Karpas-422 (cell line): ENCODE results near the gene XRCC6. TPM values are rescaled to one million over a fixed set of nuclear protein-coding genes. Genes with fewer than 3 reads are reported as not detected.
"Not testable (repeated sequence)": the region's sequence is repeated elsewhere in the genome, so short reads cannot be mapped to it uniquely, and the experiment has no call there.

Experiments
- DNase-seq: peaks from one replicate; pipeline ENCODE4 v3.0.0-alpha.2; 2015
- H2AFZ ChIP-seq: fragments of 200-600 bp; sonication (generic); 2 replicates; pipeline ENCODE4 v1.6.1; 2014; ENCODE audit warnings: antibody characterized with exemption, low read length, mixed read lengths
- H3K27ac ChIP-seq: fragments of 200-600 bp; sonication (generic); 2 replicates; pipeline ENCODE4 v1.5.1; 2014; ENCODE audit warnings: mild to moderate bottlenecking, low read length, moderate library complexity
- H3K27me3 ChIP-seq: fragments of 200-600 bp; sonication (generic); 2 replicates; pipeline ENCODE4 v1.6.1; 2014; ENCODE audit warnings: low read length, mixed read lengths
- H3K36me3 ChIP-seq: fragments of 200-600 bp; sonication (generic); 2 replicates; pipeline ENCODE4 v1.6.1; 2014; ENCODE audit warnings: low read length, mixed read lengths; ENCODE audit not compliant: insufficient read depth
- H3K4me1 ChIP-seq: fragments of 200-600 bp; sonication (generic); 2 replicates; pipeline ENCODE4 v1.6.1; 2014; ENCODE audit warnings: mild to moderate bottlenecking, low read length, mixed read lengths
- H3K4me2 ChIP-seq: fragments of 200-600 bp; sonication (generic); 2 replicates; pipeline ENCODE4 v1.6.1; 2014; ENCODE audit warnings: low read length, low read depth, mild to moderate bottlenecking; ENCODE audit not compliant: poor library complexity, severe bottlenecking
- H3K4me3 ChIP-seq: fragments of 200-600 bp; sonication (generic); 2 replicates; pipeline ENCODE4 v1.5.1; 2014; ENCODE audit warnings: mild to moderate bottlenecking, antibody characterized with exemption, low read length, mixed read lengths
- H3K79me2 ChIP-seq: fragments of 200-600 bp; sonication (generic); 2 replicates; pipeline ENCODE4 v1.6.1; 2014; ENCODE audit warnings: mild to moderate bottlenecking, low read length, mixed read lengths
- H3K9ac ChIP-seq: fragments of 200-600 bp; sonication (generic); 2 replicates; pipeline ENCODE4 v1.6.0; 2014; ENCODE audit warnings: low read length
- H3K9me2 ChIP-seq: fragments of 200-600 bp; sonication (generic), shearing (Covaris generic); replicated peaks from 2 replicates; pipeline ENCODE4 v1.6.0; 2014; ENCODE audit warnings: mild to moderate bottlenecking, low read length, moderate library complexity; ENCODE audit not compliant: insufficient read depth
- H3K9me3 ChIP-seq: fragments of 300-700, 200-600 bp; sonication (generic); 2 replicates; pipeline ENCODE4 v1.6.1; 2014; ENCODE audit warnings: low read length, mixed read lengths
- H4K20me1 ChIP-seq: fragments of 200-600 bp; sonication (generic); 2 replicates; pipeline ENCODE4 v1.6.1; 2014; ENCODE audit warnings: mild to moderate bottlenecking, antibody characterized with exemption, low read length, low read depth; ENCODE audit not compliant: insufficient read depth
- total RNA-seq: library from RNA; depleted of rRNA; stranded (reverse); fragments of >200 nt; shearing (Covaris generic); gene quantifications from 2 replicates; pipeline ENCODE4 v1.2.3, GENCODE V29; 2014; ENCODE audit warnings: low replicate concordance

XRCC6 gene
- total RNA-seq, 1 experiment from 2014 or later = 173 TPM

DNA sequence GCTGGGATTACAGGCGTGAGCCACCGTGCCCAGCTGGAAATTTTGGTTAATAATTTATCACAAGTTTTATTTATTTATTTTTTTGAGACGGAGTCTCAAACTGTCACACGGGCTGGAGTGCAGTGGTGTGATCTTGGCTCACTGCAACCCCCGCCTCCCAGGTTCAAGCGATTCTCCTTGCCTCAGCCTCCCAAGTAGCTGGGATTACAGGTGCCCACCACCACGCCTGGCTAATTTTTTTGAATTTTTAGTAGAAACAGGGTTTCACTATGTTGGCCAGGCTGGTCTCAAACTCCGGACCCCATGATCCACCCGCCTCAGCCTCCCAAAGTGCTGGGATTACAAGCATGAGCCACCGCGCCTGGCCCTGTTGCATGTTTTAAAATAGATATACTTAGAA, 65.8 kb downstream of the XRCC6 start:
- peak overlapping the region; percentile 79 for H3K27ac ChIP-seq
- peak overlapping the region; percentile 78 for H3K4me2 ChIP-seq
- H3K9ac ChIP-seq = peak overlapping the region; percentile 95
- H4K20me1 ChIP-seq = peaks cover 23% of the 10 kb centered on the region
- H3K36me3 ChIP-seq, H3K9me2 ChIP-seq, H3K27me3 ChIP-seq, H2AFZ ChIP-seq, H3K9me3 ChIP-seq, DNase-seq: not testable (repeated sequence)
- peaks cover 71% of the 10 kb centered on the region for H3K79me2 ChIP-seq
- H3K4me1 ChIP-seq = peaks cover 40% of the 10 kb centered on the region
- H3K4me3 ChIP-seq = peak overlapping the region; percentile 96

DNA sequence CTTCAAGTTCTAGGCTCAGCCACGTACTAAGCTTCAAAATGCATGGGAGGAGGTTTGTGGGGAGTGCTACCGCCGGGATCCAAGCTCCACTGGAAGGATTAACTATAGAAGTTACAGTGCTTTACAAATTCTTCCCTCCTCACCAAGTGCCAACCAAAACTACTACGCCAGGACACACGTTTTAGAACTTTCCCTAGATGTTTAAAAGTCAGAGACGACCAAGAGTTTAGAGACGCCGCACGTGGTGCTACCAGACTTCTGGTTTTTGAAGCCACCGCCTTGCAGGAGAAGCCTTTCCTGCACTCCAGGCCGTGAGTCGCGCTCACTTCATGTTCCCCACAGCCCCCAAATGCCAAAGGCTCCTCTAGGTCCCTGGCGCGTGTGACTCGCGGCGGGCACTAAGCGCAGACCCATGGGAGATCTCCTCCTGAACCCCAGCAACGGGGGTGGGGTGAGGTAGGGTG, 66.8 kb downstream of the XRCC6 start:
- Histone ChIP-seq H3K27me3 (no peaks in the 10 kb centered on the region), H3K4me3 (peak overlapping the region; percentile 96), H4K20me1 (peaks cover 18% of the 10 kb centered on the region), H3K9me2 (no peaks in the 10 kb centered on the region), H3K4me1 (peaks cover 39% of the 10 kb centered on the region), H3K9me3 (no peaks in the 10 kb centered on the region), H3K36me3 (no peaks in the 10 kb centered on the region), H3K27ac (peak overlapping the region; percentile 79), H3K4me2 (peak overlapping the region; percentile 78), H3K79me2 (peaks cover 61% of the 10 kb centered on the region), H3K9ac (peak overlapping the region; percentile 95), H2AFZ (no peak overlapping the region)
- peak; percentile 80 for DNase-seq

- Histone ChIP-seq H3K4me1 (peaks cover 33% of the 10 kb centered on the region), H4K20me1 (peaks cover 11% of the 10 kb centered on the region), H3K27ac (peak within 1 kb of the TSS; percentile 79), H3K79me2 (peaks cover 54% of the 10 kb centered on the region), H3K9me3 (no peaks in the 10 kb centered on the region), H3K4me3 (peak within 1 kb of the TSS; percentile 96), H3K36me3 (no peaks in the 10 kb centered on the region), H3K27me3 (no peaks in the 10 kb centered on the region), H3K9me2 (no peaks in the 10 kb centered on the region), H3K9ac (peak within 1 kb of the TSS; percentile 95), H2AFZ (peak within 1 kb of the TSS; percentile 29; the same call in 1 of the 2 replicates), H3K4me2 (peak within 1 kb of the TSS; percentile 78)
- DNase-seq = peak; percentile 97
These were observed 67.5 kb downstream of the XRCC6 start, which contains the start of gene SNU13 for GRCh38 chr22:41688365-41689211. Gene SNU13, minus strand, starts transcription at chr22:41688867. Its CDS starts 71 bp downstream, at chr22:41688796.

DNA sequence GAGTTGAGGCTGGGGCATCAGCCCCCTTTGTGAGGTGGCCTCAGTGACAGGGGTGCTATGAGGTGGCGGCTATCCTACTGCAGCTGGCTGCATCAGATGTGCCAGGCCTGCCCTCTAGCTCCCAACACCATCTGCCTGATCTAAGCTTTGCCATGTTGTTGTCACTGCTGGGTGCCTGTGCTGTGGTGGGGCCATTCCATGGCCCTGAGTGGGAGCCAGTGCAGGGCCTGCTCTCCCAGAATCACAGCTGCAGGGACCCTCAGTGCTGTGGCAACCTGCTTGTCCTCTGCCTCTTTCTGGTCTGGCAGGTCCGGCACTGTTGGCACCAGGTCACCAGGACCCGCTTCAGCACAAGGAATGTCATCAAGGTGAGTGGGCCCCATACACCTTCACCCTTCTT, 69.4 kb downstream of the XRCC6 start:
- no peak for DNase-seq
- no peaks in the 10 kb centered on the region for H3K9me2 ChIP-seq
- H3K9me3 ChIP-seq = no peaks in the 10 kb centered on the region
- no peaks in the 10 kb centered on the region for H3K36me3 ChIP-seq
- peaks cover 27% of the 10 kb centered on the region for H3K4me1 ChIP-seq
- peaks cover 36% of the 10 kb centered on the region for H3K79me2 ChIP-seq
- peak overlapping the region; percentile 24 for H3K9ac ChIP-seq
- no peak overlapping the region for H3K4me2 ChIP-seq
- H3K27ac ChIP-seq = 0 out of 2 replicates have a peak overlapping the region, but pooled peaks have one; percentile 4
- H3K4me3 ChIP-seq = no peak overlapping the region
- H4K20me1 ChIP-seq = peaks cover 4% of the 10 kb centered on the region; the same call in 1 of the 2 replicates
- no peaks in the 10 kb centered on the region for H3K27me3 ChIP-seq
- H2AFZ ChIP-seq = no peak overlapping the region

- Histone ChIP-seq H2AFZ (no peak overlapping the region), H3K27ac (no peak overlapping the region), H3K9me3 (no peaks in the 10 kb centered on the region), H3K4me2 (no peak overlapping the region), H3K4me3 (no peak overlapping the region), H3K36me3 (no peaks in the 10 kb centered on the region), H3K79me2 (no peaks in the 10 kb centered on the region), H3K9me2 (no peaks in the 10 kb centered on the region), H3K27me3 (no peaks in the 10 kb centered on the region), H3K9ac (no peak overlapping the region), H3K4me1 (peaks cover 25% of the 10 kb centered on the region), H4K20me1 (no peaks in the 10 kb centered on the region)
- DNase-seq = no peak
These were observed 74.1 kb downstream of the XRCC6 start for GRCh38 chr22:41695211-41695610.

- no peaks in the 10 kb centered on the region for H3K27me3 ChIP-seq
- no peaks in the 10 kb centered on the region for H4K20me1 ChIP-seq
- peak; percentile 52 for DNase-seq
- H3K27ac ChIP-seq = no peak overlapping the region
- H3K9me2 ChIP-seq = no peaks in the 10 kb centered on the region
- no peaks in the 10 kb centered on the region for H3K9me3 ChIP-seq
- H3K4me3 ChIP-seq = peak overlapping the region; percentile 34; the same call in 1 of the 2 replicates
- peaks cover 16% of the 10 kb centered on the region for H3K4me1 ChIP-seq
- H3K36me3 ChIP-seq = no peaks in the 10 kb centered on the region
- H2AFZ ChIP-seq = peak overlapping the region; percentile 60
- peak overlapping the region; percentile 56 for H3K4me2 ChIP-seq
- H3K9ac ChIP-seq = peak overlapping the region; percentile 64
- H3K79me2 ChIP-seq = no peaks in the 10 kb centered on the region
These were observed 75.6 kb downstream of the XRCC6 start for GRCh38 chr22:41696703-41697102.

DNA sequence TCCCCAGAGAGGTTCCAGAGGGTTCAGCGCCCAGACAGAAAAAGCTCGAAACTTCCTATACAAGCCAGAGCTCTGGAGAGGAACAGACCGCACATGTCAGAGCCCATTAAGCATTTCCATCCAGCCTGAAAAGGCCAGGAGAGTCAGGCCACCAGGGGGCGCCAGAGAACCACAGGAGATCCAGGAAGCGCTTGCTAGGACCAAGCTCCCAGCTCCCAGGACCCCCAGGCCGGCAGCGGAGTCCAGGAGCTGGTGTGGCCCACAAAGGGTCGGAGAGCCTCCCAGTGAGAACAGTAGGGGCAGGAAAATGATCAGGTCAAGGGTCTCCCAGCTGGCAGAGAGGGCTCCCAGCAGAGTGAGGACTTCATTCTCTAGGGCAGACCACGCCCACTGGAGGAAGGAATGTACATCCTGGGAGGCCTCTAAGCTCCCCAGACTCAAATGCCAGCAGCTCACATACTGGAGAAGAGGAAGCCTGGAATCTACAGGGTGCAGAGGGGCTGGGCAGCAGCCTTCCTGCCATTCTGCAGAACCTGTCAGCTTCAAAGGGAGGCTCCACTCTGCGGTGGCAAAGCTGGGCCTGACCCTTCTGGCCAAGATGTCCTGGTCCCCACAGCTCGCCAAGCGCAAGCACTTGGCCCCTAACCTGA, 76.2 kb downstream of the XRCC6 start:
- H3K79me2 ChIP-seq = no peaks in the 10 kb centered on the region
- peak overlapping the region; percentile 34; the same call in 1 of the 2 replicates for H3K4me3 ChIP-seq
- H3K9me3 ChIP-seq = no peaks in the 10 kb centered on the region
- no peaks in the 10 kb centered on the region for H3K27me3 ChIP-seq
- DNase-seq = peak; percentile 96
- H3K27ac ChIP-seq = no peak overlapping the region
- peak overlapping the region; percentile 64 for H3K9ac ChIP-seq
- no peaks in the 10 kb centered on the region for H3K9me2 ChIP-seq
- H3K4me2 ChIP-seq = peak overlapping the region; percentile 56
- H2AFZ ChIP-seq = peak overlapping the region; percentile 60
- no peaks in the 10 kb centered on the region for H4K20me1 ChIP-seq
- no peaks in the 10 kb centered on the region for H3K36me3 ChIP-seq
- H3K4me1 ChIP-seq = peaks cover 16% of the 10 kb centered on the region
